ENCODE data around the gene CPLANE2. TPM values are rescaled to one million over a fixed set of nuclear protein-coding genes. Genes with fewer than 3 reads are reported as not detected.
"Not testable (repeated sequence)": the region's sequence is repeated elsewhere in the genome, so short reads cannot be mapped to it uniquely, and the experiment has no call there.

CPLANE2 gene
- total RNA-seq (2014; rRNA removed; shearing (Covaris generic)), result 2.5 and 5.5 TPM in 2 replicates

GRCh38 chr1:16236511-16237342 is at the start of gene CPLANE2:
TSS of gene CPLANE2 (minus strand) at chr1:16237183. CDS start at chr1:16236742, 441 bp downstream.
- peak; percentile 63 for DNase-seq (ENCODE audit: low spot score)

GRCh38 chr1:16286122-16286521 is 49.1 kb upstream of the CPLANE2 start:
- DNase-seq (ENCODE audit: low spot score), result no peak

- no peak for DNase-seq (ENCODE audit: low spot score)
Measured at GRCh38 chr1:16281765-16282164, 44.8 kb upstream of the CPLANE2 start.

GRCh38 chr1:16279186-16279585 is 42.2 kb upstream of the CPLANE2 start:
- DNase-seq (ENCODE audit: low spot score), result no peak

- no peak for DNase-seq (ENCODE audit: low spot score)
Measured at GRCh38 chr1:16276302-16277030, 39.5 kb upstream of the CPLANE2 start.

GRCh38 chr1:16275591-16275990 is 38.6 kb upstream of the CPLANE2 start:
- no peak for DNase-seq (ENCODE audit: low spot score)

- DNase-seq (ENCODE audit: low spot score), result no peak
Measured at GRCh38 chr1:16267690-16268180, 30.8 kb upstream of the CPLANE2 start.

- DNase-seq (ENCODE audit: low spot score), result peak; percentile 19
Measured at GRCh38 chr1:16266411-16267118, 29.6 kb upstream of the CPLANE2 start.

- no peak for DNase-seq (ENCODE audit: low spot score)
Measured at GRCh38 chr1:16262067-16262466, 25.1 kb upstream of the CPLANE2 start.

GRCh38 chr1:16260814-16261213 is 23.8 kb upstream of the CPLANE2 start:
- DNase-seq (ENCODE audit: low spot score), result peak; percentile 30

GRCh38 chr1:16258591-16259135 is 21.7 kb upstream of the CPLANE2 start:
- DNase-seq (ENCODE audit: low spot score), result no peak

GRCh38 chr1:16257968-16258367 is 21.0 kb upstream of the CPLANE2 start:
- DNase-seq (ENCODE audit: low spot score), result no peak

- DNase-seq (ENCODE audit: low spot score), result not testable (repeated sequence)
Measured at GRCh38 chr1:16257556-16257955, 20.6 kb upstream of the CPLANE2 start.

- DNase-seq (ENCODE audit: low spot score), result no peak
Measured at GRCh38 chr1:16256478-16256877, 19.5 kb upstream of the CPLANE2 start.

- DNase-seq (ENCODE audit: low spot score), result peak; percentile 30
Measured at GRCh38 chr1:16254263-16254928, 17.4 kb upstream of the CPLANE2 start.

- DNase-seq (ENCODE audit: low spot score), result no peak
Measured at GRCh38 chr1:16253332-16253922, 16.4 kb upstream of the CPLANE2 start.

- DNase-seq (ENCODE audit: low spot score), result no peak
Measured at GRCh38 chr1:16252912-16253311, 15.9 kb upstream of the CPLANE2 start.

- no peak for DNase-seq (ENCODE audit: low spot score)
Measured at GRCh38 chr1:16251381-16251780, 14.4 kb upstream of the CPLANE2 start.

- DNase-seq (ENCODE audit: low spot score), result no peak
Measured at GRCh38 chr1:16250524-16251251, 13.7 kb upstream of the CPLANE2 start.

GRCh38 chr1:16249596-16250241 is 12.7 kb upstream of the CPLANE2 start:
- DNase-seq (ENCODE audit: low spot score), result no peak
